ENCODE results near the gene LRFN5.

The LRFN5 gene

DNA sequence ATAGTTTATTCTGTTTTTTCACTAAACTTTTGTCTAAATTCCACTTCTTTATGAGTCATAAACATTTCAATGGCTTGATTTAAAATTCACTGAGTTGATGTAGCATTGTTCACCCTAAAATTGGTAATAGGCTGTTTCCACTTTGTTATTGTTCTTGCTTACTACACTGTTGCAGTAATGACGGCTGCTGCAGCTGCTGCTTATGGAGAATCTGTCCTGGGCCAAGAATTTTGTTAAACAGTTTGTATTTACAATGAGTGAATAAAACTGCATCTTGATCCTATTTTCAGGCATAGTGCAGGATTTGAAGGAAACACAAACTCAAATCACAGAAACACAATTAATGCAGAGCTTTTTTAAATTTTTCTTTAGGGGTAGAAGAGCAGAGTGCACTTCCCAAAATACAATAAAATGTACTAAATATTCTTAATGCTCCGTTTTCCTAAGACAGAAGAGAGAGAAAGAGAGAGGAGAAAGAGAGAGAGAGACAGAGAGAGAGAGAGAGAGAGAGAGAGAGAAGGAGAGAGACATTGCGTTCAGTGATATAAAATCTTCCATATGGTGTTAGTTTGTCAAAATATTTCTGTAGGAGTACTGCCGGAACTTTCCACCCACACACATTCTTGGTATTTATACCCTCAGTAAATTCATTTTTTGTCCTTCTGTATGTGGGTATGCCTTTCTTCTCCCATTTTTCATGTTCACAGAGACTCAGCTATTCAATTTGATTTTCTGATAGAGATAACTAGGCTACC, 266.4 kb downstream of the LRFN5 start:
- H3K27ac ChIP-seq: no peak overlapping the region
- no peak overlapping the region for H3K4me3 ChIP-seq

DNA sequence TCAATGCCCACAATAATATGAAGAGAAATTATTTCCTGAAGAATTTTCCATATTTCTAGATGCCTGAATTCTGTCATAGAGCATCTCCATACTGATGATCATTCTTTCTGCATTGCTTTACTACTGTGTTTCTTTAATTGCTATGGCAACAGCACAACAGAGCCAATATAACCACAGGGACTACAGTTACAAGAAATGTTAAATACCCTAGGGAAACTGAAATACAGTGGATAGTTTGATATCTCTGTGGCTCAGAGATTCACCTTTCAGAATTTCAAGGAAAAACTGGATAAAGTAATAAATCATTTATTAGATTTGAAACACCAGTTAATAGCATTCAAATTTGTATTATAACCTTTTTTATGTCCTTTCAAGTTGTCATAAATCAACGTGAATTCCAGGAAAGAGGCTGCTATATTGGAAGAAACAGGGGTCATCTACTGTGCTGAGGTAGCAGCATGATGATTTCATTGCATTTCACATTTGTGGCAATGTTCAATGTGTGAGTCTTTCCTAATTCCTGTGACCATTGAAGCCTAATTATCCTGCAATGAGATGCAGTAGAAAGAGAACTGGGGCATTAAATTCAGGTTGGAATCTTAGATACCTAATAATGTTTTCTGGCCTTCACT, 267.1 kb downstream of the LRFN5 start:
- Histone ChIP-seq H3K4me3 (no peak overlapping the region), H3K27ac (no peak overlapping the region)

DNA sequence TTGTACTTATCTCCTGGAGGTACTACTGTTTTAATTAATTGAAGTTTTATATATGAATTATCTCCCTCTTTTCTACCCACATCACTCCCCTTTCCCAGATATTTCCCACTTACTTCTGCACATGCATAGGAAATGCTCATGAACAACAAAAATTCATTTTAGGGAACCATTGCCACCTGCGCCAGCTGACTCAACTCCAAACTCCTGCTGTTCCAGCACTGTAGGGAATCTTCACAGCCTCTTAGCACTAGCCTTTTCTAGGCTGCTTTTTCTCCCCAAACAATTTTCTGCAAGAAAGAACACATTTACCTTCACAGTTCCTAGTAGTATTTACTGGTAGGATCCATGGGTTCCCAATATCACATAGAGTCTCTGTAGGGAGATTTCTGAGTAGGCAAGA, 268.4 kb downstream of the LRFN5 start:
- Histone ChIP-seq H3K27ac (no peak overlapping the region), H3K4me3 (no peak overlapping the region)

DNA sequence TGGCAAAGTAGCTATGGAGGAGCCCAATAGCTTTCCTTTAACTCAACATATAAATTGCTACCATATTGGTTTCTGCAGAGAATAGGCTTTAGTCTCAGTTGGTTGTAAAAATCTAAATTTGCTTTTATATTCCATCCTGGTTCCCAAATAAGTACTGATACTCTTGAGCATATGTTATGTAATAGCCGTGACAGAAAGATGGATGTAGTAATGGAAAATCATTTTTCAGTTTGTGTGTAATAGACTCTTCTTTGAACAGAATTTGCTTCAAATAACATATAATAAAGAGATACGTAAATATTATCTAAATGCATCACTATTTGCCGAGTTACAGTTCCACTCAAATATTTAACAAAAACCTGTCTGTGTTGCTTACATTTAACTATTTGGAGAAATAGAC, 271.6 kb downstream of the LRFN5 start:
- Histone ChIP-seq H3K27ac (no peak overlapping the region), H3K4me3 (no peak overlapping the region)

DNA sequence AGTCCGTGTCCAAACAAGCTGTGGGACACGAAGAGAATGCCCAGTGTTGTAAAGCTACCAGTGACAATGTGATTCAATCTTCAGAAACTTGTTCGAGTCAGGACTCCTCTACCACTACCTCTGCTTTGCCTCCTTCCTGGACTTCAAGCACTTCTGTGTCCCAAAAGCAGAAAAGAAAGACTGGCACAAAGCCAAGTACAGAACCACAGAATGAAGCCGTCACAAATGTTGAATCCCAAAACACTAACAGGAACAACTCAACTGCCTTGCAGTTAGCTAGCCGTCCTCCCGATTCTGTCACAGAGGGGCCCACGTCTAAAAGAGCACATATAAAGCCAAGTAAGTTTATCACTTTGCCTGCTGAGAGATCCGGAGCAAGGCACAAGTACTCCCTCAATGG, 284.9 kb downstream of the LRFN5 start:
- H3K4me3 ChIP-seq: no peak overlapping the region
- no peak overlapping the region for H3K27ac ChIP-seq

DNA sequence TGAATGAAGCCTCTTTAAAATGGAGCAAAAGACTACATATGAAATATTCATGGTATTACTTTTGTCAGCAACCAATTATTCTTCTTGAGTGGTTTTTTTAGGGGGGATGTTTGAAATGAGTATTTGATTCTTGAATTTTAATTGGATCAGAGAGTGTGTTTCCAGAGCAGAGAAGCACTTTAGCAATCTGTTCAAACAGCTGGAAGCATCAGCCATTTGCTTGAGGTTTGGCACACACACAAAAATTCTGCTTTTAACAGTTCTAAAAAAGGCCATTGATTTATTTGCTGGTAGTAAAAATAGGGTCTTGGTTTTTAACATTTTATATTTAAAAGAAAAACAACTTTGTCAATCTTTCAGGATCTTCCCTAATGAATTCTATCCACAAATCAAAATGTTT, 292.7 kb downstream of the LRFN5 start:
- Histone ChIP-seq H3K4me3 (no peak overlapping the region), H3K27ac (no peak overlapping the region)

DNA sequence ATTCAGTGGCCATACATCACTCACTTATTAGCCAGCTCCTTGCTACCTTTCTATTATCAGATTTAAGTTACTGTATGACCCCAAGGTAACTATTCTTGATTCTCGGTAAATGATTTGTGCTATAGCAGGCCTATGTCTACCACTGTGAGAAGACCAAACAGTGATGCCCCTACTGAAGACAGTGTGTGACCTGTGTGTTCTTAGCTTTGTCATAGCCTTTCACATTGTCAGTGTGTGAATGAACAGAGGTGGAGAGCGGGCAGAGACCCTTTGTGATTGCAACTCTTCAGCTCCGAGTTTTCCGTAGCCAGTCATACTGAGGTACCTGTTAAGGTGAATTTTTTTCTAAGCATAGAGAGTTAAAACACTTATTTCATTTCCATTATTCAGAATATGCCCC, 294.0 kb downstream of the LRFN5 start:
- Histone ChIP-seq H3K4me3 (no peak overlapping the region), H3K27ac (no peak overlapping the region)

DNA sequence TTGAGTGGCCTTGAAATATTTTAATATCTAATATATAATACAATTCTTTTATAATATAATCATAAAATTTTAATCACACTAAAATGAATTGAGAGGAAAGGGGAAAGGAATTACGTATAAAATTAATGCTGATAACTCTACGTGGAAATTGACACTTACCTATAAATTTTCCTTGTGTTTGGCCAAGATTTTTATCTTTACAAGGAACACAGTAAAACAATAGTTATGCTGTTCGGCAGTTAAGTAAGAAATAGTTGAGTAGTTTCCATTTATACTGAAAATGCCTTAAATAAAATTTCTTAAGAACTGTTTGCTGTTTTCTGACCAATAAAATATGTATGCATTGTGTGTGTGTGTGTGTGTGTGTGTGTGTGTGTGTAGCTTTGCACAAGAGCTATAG, 294.4 kb downstream of the LRFN5 start:
- Histone ChIP-seq H3K4me3 (no peak overlapping the region), H3K27ac (no peak overlapping the region)

DNA sequence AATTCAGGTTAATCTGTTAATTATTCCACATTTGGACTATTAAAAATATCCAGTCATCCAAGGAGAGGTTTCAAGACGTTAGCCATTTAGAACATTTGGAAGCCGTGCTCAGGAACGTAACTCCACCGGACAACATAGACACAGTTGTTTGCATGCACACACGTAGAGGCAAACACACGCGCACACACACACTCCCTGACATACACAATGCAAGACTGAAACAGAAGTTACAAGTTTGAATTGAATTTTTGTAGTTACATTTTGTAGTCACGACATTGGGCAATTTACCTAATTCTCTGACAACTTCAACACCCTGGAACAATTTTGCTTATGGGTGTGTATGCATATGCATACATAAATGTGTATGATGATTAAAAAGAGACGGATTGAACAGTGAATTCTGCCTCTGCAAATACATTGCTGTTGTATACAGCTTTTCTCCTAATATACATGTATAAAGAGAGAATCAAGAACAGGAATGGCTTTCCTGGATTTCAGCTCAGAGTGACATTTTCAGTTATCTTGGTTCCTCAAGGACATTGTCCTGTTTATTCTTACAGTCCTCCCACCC, 298.8 kb downstream of the LRFN5 start:
- Histone ChIP-seq H3K4me3 (no peak overlapping the region), H3K27ac (no peak overlapping the region)

DNA sequence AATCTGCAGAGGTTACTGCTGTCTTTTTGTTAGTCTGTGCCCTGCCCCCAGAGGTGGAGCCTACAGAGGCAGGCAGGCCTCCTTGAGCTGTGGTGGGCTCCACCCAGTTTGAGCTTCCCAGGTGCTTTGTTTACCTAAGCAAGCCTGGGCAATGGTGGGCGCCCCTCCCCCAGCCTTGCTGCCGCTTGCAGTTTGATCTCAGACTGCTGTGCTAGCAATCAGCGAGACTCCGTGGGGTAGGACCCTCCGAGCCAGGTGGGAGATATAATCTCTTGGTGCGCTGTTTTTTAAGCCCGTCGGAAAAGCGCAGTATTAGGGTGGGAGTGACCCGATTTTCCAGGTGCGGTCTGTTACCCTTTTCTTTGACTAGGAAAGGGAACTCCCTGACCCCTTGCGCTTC, 304.5 kb downstream of the LRFN5 start:
- peak overlapping the region in 5 of 21 experiments; percentile 19 to 61 (median 55) for H3K27ac ChIP-seq
- H3K4me3 ChIP-seq: peak overlapping the region in 5 of 7 experiments; percentile 12 to 43 (median 27)

DNA sequence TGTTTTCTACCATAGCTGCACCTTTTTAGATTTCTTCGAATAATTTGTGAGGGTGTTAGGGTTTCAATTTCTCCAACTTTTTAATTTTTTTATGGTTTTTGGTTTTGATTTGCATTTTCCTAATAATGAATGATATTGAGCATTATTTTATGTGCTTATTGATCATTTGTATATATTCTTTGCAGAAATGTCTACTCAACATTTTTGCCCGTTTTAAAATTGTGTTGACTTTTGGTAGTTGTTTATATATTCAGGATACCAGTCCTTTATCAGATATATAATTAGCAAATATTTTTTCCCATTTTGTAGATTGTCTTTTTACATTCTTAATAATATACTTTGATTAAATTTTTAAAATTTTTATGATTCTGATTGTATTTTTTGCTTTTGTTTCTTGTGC, 306.7 kb downstream of the LRFN5 start:
- Histone ChIP-seq H3K4me3 (no peak overlapping the region), H3K27ac (no peak overlapping the region)

DNA sequence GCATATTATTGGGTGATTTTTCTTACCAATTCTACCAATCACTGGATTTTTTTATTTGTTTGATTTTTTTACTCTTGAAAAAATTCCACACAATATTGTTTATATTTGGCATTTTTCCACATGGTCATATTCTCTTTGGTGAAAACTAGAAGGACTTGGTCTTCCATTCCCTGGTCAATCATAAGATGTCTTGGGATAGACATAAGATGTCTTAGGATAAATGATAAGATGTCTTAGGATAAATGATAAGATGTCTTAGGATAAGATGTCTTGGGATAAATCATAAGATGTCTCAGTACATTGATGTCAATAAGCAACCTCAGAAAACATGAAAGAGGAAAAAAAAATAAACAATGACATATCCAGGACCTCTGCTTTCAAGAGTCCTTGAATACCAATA, 309.1 kb downstream of the LRFN5 start:
- Histone ChIP-seq H3K4me3 (no peak overlapping the region), H3K27ac (no peak overlapping the region)

DNA sequence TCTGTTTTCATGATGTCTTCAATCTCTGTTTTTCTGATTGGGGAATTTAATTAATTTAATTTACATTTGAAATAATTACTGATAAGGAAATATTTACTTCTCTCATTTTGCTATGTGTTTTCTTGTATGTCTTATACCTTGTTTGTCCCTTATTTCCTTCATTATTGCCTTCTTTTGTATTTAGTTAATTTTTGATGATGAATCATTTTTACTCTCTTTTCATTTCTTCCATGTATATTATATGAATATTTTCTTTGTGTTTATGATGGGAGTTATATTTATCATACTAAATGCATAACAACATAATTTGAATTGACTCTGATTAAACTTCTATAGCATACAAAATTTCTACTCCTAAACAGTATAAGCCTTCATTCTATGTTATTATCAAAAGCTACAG, 309.6 kb downstream of the LRFN5 start:
- Histone ChIP-seq H3K27ac (no peak overlapping the region), H3K4me3 (no peak overlapping the region)

DNA sequence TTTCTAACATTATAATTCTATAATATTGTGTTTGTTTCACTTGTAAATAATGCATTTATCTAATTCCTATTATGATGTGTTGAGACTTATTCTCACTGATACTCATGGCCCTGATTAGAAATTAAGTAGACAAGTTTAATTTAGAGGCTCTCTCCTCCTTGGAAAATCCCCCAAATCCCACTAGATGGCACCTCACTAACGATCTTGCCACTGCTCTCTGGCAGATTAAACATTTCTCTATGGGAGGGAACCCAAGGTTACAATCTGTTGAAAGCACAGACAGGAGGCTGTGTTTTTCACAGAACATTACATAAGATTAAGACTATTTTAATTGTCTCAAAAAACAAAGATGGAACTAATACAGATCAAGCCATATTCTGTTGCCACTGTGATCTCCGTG, 318.7 kb downstream of the LRFN5 start:
- no peak overlapping the region for H3K27ac ChIP-seq
- H3K4me3 ChIP-seq: no peak overlapping the region

DNA sequence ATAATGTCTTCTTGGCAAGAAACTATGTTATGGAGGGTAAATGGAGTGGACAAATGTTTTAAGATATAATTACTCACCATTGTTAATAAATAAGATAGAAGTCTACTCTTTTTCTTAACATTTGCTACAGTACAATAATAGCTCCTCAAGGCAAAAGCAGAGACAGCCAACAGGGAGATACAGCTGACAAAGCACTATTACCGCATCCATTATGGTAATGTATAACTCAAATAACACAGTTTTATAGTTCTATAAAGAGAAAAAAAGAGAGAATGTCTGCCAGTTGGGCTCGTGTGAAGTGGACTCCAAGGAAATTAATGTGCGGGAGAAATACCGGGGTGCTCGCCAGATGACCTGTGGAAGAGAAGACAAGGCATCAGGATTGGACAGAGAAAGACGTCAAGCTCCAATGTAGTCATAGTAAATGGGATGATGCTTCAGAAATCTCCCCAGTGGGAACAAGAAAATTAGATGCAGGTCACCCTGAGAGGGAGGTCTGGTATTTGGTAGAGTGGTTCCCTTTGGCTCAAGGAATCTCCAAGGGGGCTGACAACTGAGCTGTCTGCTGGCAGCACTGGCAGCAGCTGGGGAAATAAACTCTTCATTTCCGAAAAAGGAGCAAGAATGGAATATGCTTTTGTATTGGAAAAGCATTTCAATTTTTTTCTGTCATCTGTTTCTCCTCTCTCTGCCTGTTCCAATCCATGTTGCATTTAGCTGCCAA, 343.9 kb downstream of the LRFN5 start:
- Histone ChIP-seq H3K27ac (no peak overlapping the region), H3K4me3 (no peak overlapping the region)
